ENCODE measurements around the gene RELL1. TPM values are rescaled to one million over a fixed set of nuclear protein-coding genes. Genes with fewer than 3 reads are reported as not detected.

Gene RELL1
- total and polyA plus RNA-seq, 2 donors (not counting 1 experiment from before 2014, with no cell fraction given), result 0.64 to 3.2 TPM

- POLR2A ChIA-PET, result no interaction called here
- H3K4me1 ChIP-seq (ENCODE audit: control insufficient read depth in 2 of 2, insufficient read depth in 2 of 2, low read length in 2 of 2), result no peaks in the 10 kb centered on the region
- no peak overlapping the region for H3K9ac ChIP-seq (ENCODE audit: low read length)
- TF ChIP-seq CTCF (IDR thresholded peaks at IDR 0.05), result no peak
- no peak for TF ChIP-seq EZH2 (IDR thresholded peaks at IDR 0.05; ENCODE audit: borderline replicate concordance, insufficient read depth, low read depth, low read length, poor library complexity, severe bottlenecking)
- no peak overlapping the region for H3K4me2 ChIP-seq (replicated peaks; ENCODE audit: low read depth, low read length, poor library complexity, severe bottlenecking)
- H3K27ac ChIP-seq (ENCODE audit: low read length in 2 of 2), result no peak overlapping the region
- no peaks in the 10 kb centered on the region for H3K36me3 ChIP-seq (replicated peaks in 1 of 2; ENCODE audit: control extremely low read depth in 1 of 2, control insufficient read depth in 1 of 2, extremely low read depth in 1 of 2, insufficient read depth in 2 of 2, low read length in 1 of 2)
- CTCF ChIA-PET, result no interaction called here
- intact Hi-C loops (cut with micrococcal nuclease), result no loop called here
- H2AFZ ChIP-seq (ENCODE audit: insufficient read depth, low read depth, low read length, poor library complexity, severe bottlenecking), result no peak overlapping the region
- Mint-ChIP-seq H3K4me1 (no peaks in the 10 kb centered on the region), H3K4me3 (no peak overlapping the region), H3K9me3 (ENCODE audit: insufficient read depth) (peaks cover 15% of the 10 kb centered on the region), H3K27me3 (peaks cover 52% of the 10 kb centered on the region), H3K27ac (no peak overlapping the region)
- no peak overlapping the region for H3K4me3 ChIP-seq (ENCODE audit: control extremely low read depth in 1 of 5, extremely low read depth in 1 of 5, insufficient read depth in 1 of 5, low read depth in 2 of 5, low read length in 4 of 5)
- WGBS (ENCODE audit: insufficient coverage), result 17% methylated on average over 5 of the region's 9 CpGs
- peaks cover 0 to 26% (median 12%) of the 10 kb centered on the region in 4 experiments for H3K27me3 ChIP-seq (replicated peaks in 1 of 4; ENCODE audit: control extremely low read depth in 1 of 4, control insufficient read depth in 3 of 4, insufficient read depth in 4 of 4, low read length in 3 of 4)
- H4K20me1 ChIP-seq (ENCODE audit: control insufficient read depth, insufficient read depth, low read length, poor library complexity, severe bottlenecking), result no peaks in the 10 kb centered on the region
- H3K9me3 ChIP-seq (ENCODE audit: control extremely low read depth in 1 of 3, control insufficient read depth in 2 of 3, insufficient read depth in 1 of 3, low read length in 2 of 3), result peaks cover 1 to 23% (median 9%) of the 10 kb centered on the region in 3 donors
- DNase-seq (no peak), ATAC-seq (ENCODE audit: low read depth) (no peak)
- H3K79me2 ChIP-seq (ENCODE audit: control insufficient read depth, insufficient read depth, low read length), result no peaks in the 10 kb centered on the region
These were observed 101.6 kb downstream of the RELL1 start for GRCh38 chr4:37584493-37585060.

- Histone ChIP-seq H3K4me2 (replicated peaks; ENCODE audit: low read depth, low read length, poor library complexity, severe bottlenecking) (no peak overlapping the region), H3K27ac (ENCODE audit: low read length in 2 of 2) (no peak overlapping the region), H3K9me3 (ENCODE audit: control extremely low read depth in 1 of 3, control insufficient read depth in 2 of 3, insufficient read depth in 1 of 3, low read length in 2 of 3) (peaks cover 1 to 23% (median 9%) of the 10 kb centered on the region in 3 donors), H3K36me3 (replicated peaks in 1 of 2; ENCODE audit: control extremely low read depth in 1 of 2, control insufficient read depth in 1 of 2, extremely low read depth in 1 of 2, insufficient read depth in 2 of 2, low read length in 1 of 2) (no peaks in the 10 kb centered on the region), H3K27me3 (replicated peaks in 1 of 4; ENCODE audit: control extremely low read depth in 1 of 4, control insufficient read depth in 3 of 4, insufficient read depth in 4 of 4, low read length in 3 of 4) (peaks cover 0 to 26% (median 12%) of the 10 kb centered on the region in 4 experiments), H4K20me1 (ENCODE audit: control insufficient read depth, insufficient read depth, low read length, poor library complexity, severe bottlenecking) (no peaks in the 10 kb centered on the region), H3K4me3 (ENCODE audit: control extremely low read depth in 1 of 5, extremely low read depth in 1 of 5, insufficient read depth in 1 of 5, low read depth in 2 of 5, low read length in 4 of 5) (no peak overlapping the region), H3K9ac (ENCODE audit: low read length) (no peak overlapping the region), H3K79me2 (ENCODE audit: control insufficient read depth, insufficient read depth, low read length) (no peaks in the 10 kb centered on the region), H3K4me1 (ENCODE audit: control insufficient read depth in 2 of 2, insufficient read depth in 2 of 2, low read length in 2 of 2) (no peaks in the 10 kb centered on the region), H2AFZ (ENCODE audit: insufficient read depth, low read depth, low read length, poor library complexity, severe bottlenecking) (no peak overlapping the region)
- CTCF ChIA-PET, result no interaction called here
- 8% methylated on average over 6 of the region's 8 CpGs for WGBS (ENCODE audit: insufficient coverage)
- peaks cover 16% of the 10 kb centered on the region for H3K9me3 Mint-ChIP-seq (ENCODE audit: insufficient read depth)
- no peaks in the 10 kb centered on the region for H3K4me1 Mint-ChIP-seq
- no peak overlapping the region for H3K4me3 Mint-ChIP-seq
- POLR2A ChIA-PET, result no interaction called here
- no peak for ATAC-seq (ENCODE audit: low read depth)
- intact Hi-C loops (cut with micrococcal nuclease), result no loop called here
- DNase-seq, result no peak
- no peak for TF ChIP-seq CTCF (IDR thresholded peaks at IDR 0.05)
- no peak for TF ChIP-seq EZH2 (IDR thresholded peaks at IDR 0.05; ENCODE audit: borderline replicate concordance, insufficient read depth, low read depth, low read length, poor library complexity, severe bottlenecking)
- no peak overlapping the region for H3K27ac Mint-ChIP-seq
- peaks cover 55% of the 10 kb centered on the region for H3K27me3 Mint-ChIP-seq
These were observed 102.1 kb downstream of the RELL1 start for GRCh38 chr4:37584071-37584470.

Measured in B cell (primary cell).